Stimulated activated CD8-positive, alpha-beta memory T cell treated with anti-CD3 and anti-CD28 coated beads, Interleukin-15, amount 100 ng/mL, for 48 hours (primary cell): ENCODE measurements around the gene SART3.

Experiments used
- DNase-seq, 2 donors: peaks; one replicate each; pipeline ENCODE4 v3.0.0-alpha.2; 2020; ENCODE audit warnings: low read depth in 2 of 2

Gene SART3

GRCh38 chr12:108560752-108561719, at the start of gene SART3:
TSS of gene SART3 (minus strand) at chr12:108561173. CDS start at chr12:108561154, 19 bp downstream.
- peak; percentile 62 to 66 for DNase-seq

GRCh38 chr12:108610336-108610815, 49.4 kb upstream of the SART3 start:
- no peak for DNase-seq

GRCh38 chr12:108609537-108610335, 48.8 kb upstream of the SART3 start:
- DNase-seq, result no peak

- DNase-seq, result no peak
Measured at GRCh38 chr12:108608616-108609015, 47.6 kb upstream of the SART3 start.

GRCh38 chr12:108607981-108608600, 47.1 kb upstream of the SART3 start:
- no peak for DNase-seq

- no peak for DNase-seq
Measured at GRCh38 chr12:108606492-108606891, 45.5 kb upstream of the SART3 start.

GRCh38 chr12:108605690-108606406, 44.9 kb upstream of the SART3 start:
- DNase-seq, result no peak

- DNase-seq, result no peak
Measured at GRCh38 chr12:108605000-108605689, 44.2 kb upstream of the SART3 start.

GRCh38 chr12:108604208-108604941, 43.4 kb upstream of the SART3 start:
- no peak for DNase-seq

- no peak for DNase-seq
Measured at GRCh38 chr12:108603743-108604142, 42.8 kb upstream of the SART3 start.

GRCh38 chr12:108602976-108603704, 42.2 kb upstream of the SART3 start:
- DNase-seq, result no peak

- DNase-seq, result no peak
Measured at GRCh38 chr12:108602209-108602705, 41.3 kb upstream of the SART3 start.

GRCh38 chr12:108600702-108601007, 39.7 kb upstream of the SART3 start:
- no peak for DNase-seq

GRCh38 chr12:108599948-108600701, 39.2 kb upstream of the SART3 start:
- DNase-seq, result no peak

- no peak for DNase-seq
Measured at GRCh38 chr12:108599541-108599940, 38.6 kb upstream of the SART3 start.

- DNase-seq, result no peak
Measured at GRCh38 chr12:108598553-108599250, 37.7 kb upstream of the SART3 start.

GRCh38 chr12:108597559-108598471, 36.8 kb upstream of the SART3 start, which contains the start of gene TMEM119:
TSS of gene TMEM119 (minus strand) at chr12:108598084. CDS start at chr12:108592383, 5,701 bp downstream.
- DNase-seq, result no peak
